Neural cell (in vitro differentiated cells): Measurements from ENCODE around the gene TOR4A. TPM values are rescaled to one million over a fixed set of nuclear protein-coding genes. Genes with fewer than 3 reads are reported as not detected.

Source experiments
- H2AFZ ChIP-seq: fragments of 200-600, 300-800 bp; sonication (generic), shearing (Covaris generic); 2 replicates; pipeline ENCODE4 v1.6.0; 2014; ENCODE audit warnings: low read depth, mild to moderate bottlenecking, antibody characterized with exemption, low read length, moderate library complexity
- H3F3A ChIP-seq: fragments of 200-600 bp; shearing (Covaris generic); 2 replicates; pipeline ENCODE4 v1.6.1; 2016; ENCODE audit warnings: mild to moderate bottlenecking, moderate library complexity, mixed read lengths, antibody characterized with exemption, low read length; ENCODE audit not compliant: insufficient read depth, poor library complexity, severe bottlenecking
- H3K27ac ChIP-seq: fragments of 200-600, 300-800 bp; sonication (generic), shearing (Covaris generic); 2 replicates; pipeline ENCODE4 v1.5.1; 2014; ENCODE audit warnings: mild to moderate bottlenecking, low read length, moderate library complexity
- H3K27me3 ChIP-seq: fragments of 300-800, 200-600 bp; sonication (generic), shearing (Covaris generic); 2 replicates; pipeline ENCODE4 v1.6.0; 2014; ENCODE audit warnings: mild to moderate bottlenecking, low read depth, low read length, moderate library complexity; ENCODE audit not compliant: insufficient read depth
- H3K36me3 ChIP-seq: fragments of 300-800, 200-600 bp; sonication (generic), shearing (Covaris generic); 2 replicates; pipeline ENCODE4 v1.5.1; 2014; ENCODE audit warnings: mild to moderate bottlenecking, antibody characterized with exemption, low read length, moderate library complexity; ENCODE audit not compliant: insufficient read depth
- H3K4me2 ChIP-seq: fragments of 300-800, 200-600 bp; sonication (generic), shearing (Covaris generic); 2 replicates; pipeline ENCODE4 v1.6.0; 2014; ENCODE audit warnings: mild to moderate bottlenecking, low read length
- H3K4me3 ChIP-seq: fragments of 300-800, 200-600 bp; sonication (generic), shearing (Covaris generic); 2 replicates; pipeline ENCODE4 v1.5.1; 2014; ENCODE audit warnings: mild to moderate bottlenecking, low read length, moderate library complexity
- H3K79me2 ChIP-seq: fragments of 200-600 bp; shearing (Covaris generic); replicated peaks from 2 replicates; pipeline ENCODE4 v1.6.0; 2014; ENCODE audit warnings: mild to moderate bottlenecking, low read length, moderate library complexity; ENCODE audit not compliant: insufficient read depth
- H3K9ac ChIP-seq: fragments of 300-800, 200-600 bp; sonication (generic), shearing (Covaris generic); 2 replicates; pipeline ENCODE4 v1.6.1; 2016; ENCODE audit warnings: mild to moderate bottlenecking, low read length, mixed read lengths
- H3K9me2 ChIP-seq: fragments of 200-600 bp; shearing (Covaris generic); 2 replicates; pipeline ENCODE4 v1.6.1; 2016; ENCODE audit warnings: mild to moderate bottlenecking, low read length, mixed read lengths; ENCODE audit not compliant: insufficient read depth
- H3K9me3 ChIP-seq: fragments of 200-600, 300-800 bp; sonication (generic), shearing (Covaris generic); 2 replicates; pipeline ENCODE4 v1.6.1; 2016; ENCODE audit warnings: mild to moderate bottlenecking, mixed run types, low read length, moderate library complexity, mixed read lengths
- H4K20me1 ChIP-seq: fragments of 200-600 bp; shearing (Covaris generic); 2 replicates; pipeline ENCODE4 v1.6.1; 2016; ENCODE audit warnings: mild to moderate bottlenecking, mixed run types; ENCODE audit not compliant: insufficient read depth
- CTCF ChIP-seq: fragments of 450-650 bp; IDR thresholded peaks from 2 replicates; pipeline ENCODE4 v1.5.1; 2014; ENCODE audit warnings: antibody characterized with exemption, mild to moderate bottlenecking, moderate library complexity; ENCODE audit not compliant: poor library complexity, severe bottlenecking
- EP300 ChIP-seq: fragments of 450-650 bp; conservative IDR thresholded peaks from 2 replicates; pipeline ENCODE4 v1.6.1; 2014; ENCODE audit warnings: antibody characterized with exemption, mild to moderate bottlenecking, moderate library complexity; ENCODE audit not compliant: poor library complexity, severe bottlenecking
- EZH2 ChIP-seq: fragments of 200-600, 300-800 bp; shearing (Covaris generic), sonication (generic); IDR thresholded peaks from 2 replicates; pipeline ENCODE4 v1.6.1; 2014; ENCODE audit warnings: antibody characterized with exemption, low read length, borderline replicate concordance, mild to moderate bottlenecking; ENCODE audit not compliant: insufficient read depth, poor library complexity, severe bottlenecking
- MXI1 ChIP-seq: fragments of 450-650 bp; conservative IDR thresholded peaks from 2 replicates; pipeline ENCODE4 v1.6.1; 2014; ENCODE audit warnings: antibody characterized with exemption, mild to moderate bottlenecking; ENCODE audit not compliant: poor library complexity, severe bottlenecking
- POLR2AphosphoS5 ChIP-seq: IDR thresholded peaks from 2 replicates; pipeline ENCODE4 v1.6.1; 2012
- RAD21 ChIP-seq: fragments of 450-650 bp; conservative IDR thresholded peaks from 2 replicates; pipeline ENCODE4 v1.6.1; 2014; ENCODE audit warnings: antibody characterized with exemption, mild to moderate bottlenecking, moderate library complexity
- REST ChIP-seq: IDR thresholded peaks from 2 replicates; pipeline ENCODE4 v1.6.1; 2012; ENCODE audit warnings: borderline replicate concordance
- SMC3 ChIP-seq: fragments of 450-650 bp; conservative IDR thresholded peaks from 2 replicates; pipeline ENCODE4 v1.6.1; 2014; ENCODE audit warnings: antibody characterized with exemption, mild to moderate bottlenecking, moderate library complexity; ENCODE audit not compliant: poor library complexity
- TAF1 ChIP-seq: IDR thresholded peaks from 2 replicates; pipeline ENCODE4 v1.6.1; 2012; ENCODE audit warnings: low read depth
- polyA plus RNA-seq: library from polyadenylated mRNA; depleted of rRNA; stranded (reverse); fragments of >200 nt; gene quantifications from 2 replicates; pipeline ENCODE4 v1.2.3, GENCODE V29; 2014

The TOR4A gene
- polyA plus RNA-seq, 1 donor from 2014 or later = 0.50 TPM

GRCh38 chr9:137325799-137326198, 48.3 kb downstream of the TOR4A start:
- Histone ChIP-seq H3K79me2 (no peaks in the 10 kb centered on the region), H4K20me1 (no peaks in the 10 kb centered on the region), H3K9me2 (no peaks in the 10 kb centered on the region), H3K4me3 (no peak overlapping the region), H3K27ac (no peak overlapping the region), H3K27me3 (no peaks in the 10 kb centered on the region), H3F3A (no peaks in the 10 kb centered on the region), H3K36me3 (no peaks in the 10 kb centered on the region), H3K9me3 (no peaks in the 10 kb centered on the region), H3K4me2 (no peak overlapping the region), H3K9ac (no peak overlapping the region), H2AFZ (no peak overlapping the region)
- TF ChIP-seq POLR2AphosphoS5 = no peak
- no peak for TF ChIP-seq RAD21
- TF ChIP-seq TAF1 = no peak
- no peak for TF ChIP-seq EP300
- no peak for TF ChIP-seq CTCF
- no peak for TF ChIP-seq EZH2
- TF ChIP-seq SMC3 = no peak
- no peak for TF ChIP-seq REST
- TF ChIP-seq MXI1 = no peak

- no peaks in the 10 kb centered on the region for H4K20me1 ChIP-seq
- H3K9ac ChIP-seq = no peak overlapping the region
- TF ChIP-seq POLR2AphosphoS5 = no peak
- no peak for TF ChIP-seq TAF1
- no peak for TF ChIP-seq RAD21
- TF ChIP-seq REST = no peak
- no peak for TF ChIP-seq EZH2
- no peak for TF ChIP-seq MXI1
- no peak for TF ChIP-seq SMC3
- no peak for TF ChIP-seq EP300
- TF ChIP-seq CTCF = no peak
- H3K79me2 ChIP-seq = no peaks in the 10 kb centered on the region
- no peaks in the 10 kb centered on the region for H3K36me3 ChIP-seq
- no peaks in the 10 kb centered on the region for H3K9me3 ChIP-seq
- no peaks in the 10 kb centered on the region for H3K9me2 ChIP-seq
- no peak overlapping the region for H3K4me2 ChIP-seq
- no peaks in the 10 kb centered on the region for H3K27me3 ChIP-seq
- H3K27ac ChIP-seq = no peak overlapping the region
- H3F3A ChIP-seq = no peaks in the 10 kb centered on the region
- H3K4me3 ChIP-seq = no peak overlapping the region
- no peak overlapping the region for H2AFZ ChIP-seq
Measured at GRCh38 chr9:137326445-137327065, 49.0 kb downstream of the TOR4A start.
